CD4-positive, alpha-beta T cell treated with Interleukin-17A for 4 hours (primary cell): ENCODE data around the gene PRKCA.
"Not testable (repeated sequence)": the region's sequence is repeated elsewhere in the genome, so short reads cannot be mapped to it uniquely, and the experiment has no call there.

Source experiments
- DNase-seq: peaks from one replicate; pipeline ENCODE4 v3.0.0-alpha.2; 2020; ENCODE audit warnings: mixed read lengths

PRKCA gene

GRCh38 chr17:66447159-66447558 is 144.7 kb downstream of the PRKCA start:
- DNase-seq, result no peak

DNA sequence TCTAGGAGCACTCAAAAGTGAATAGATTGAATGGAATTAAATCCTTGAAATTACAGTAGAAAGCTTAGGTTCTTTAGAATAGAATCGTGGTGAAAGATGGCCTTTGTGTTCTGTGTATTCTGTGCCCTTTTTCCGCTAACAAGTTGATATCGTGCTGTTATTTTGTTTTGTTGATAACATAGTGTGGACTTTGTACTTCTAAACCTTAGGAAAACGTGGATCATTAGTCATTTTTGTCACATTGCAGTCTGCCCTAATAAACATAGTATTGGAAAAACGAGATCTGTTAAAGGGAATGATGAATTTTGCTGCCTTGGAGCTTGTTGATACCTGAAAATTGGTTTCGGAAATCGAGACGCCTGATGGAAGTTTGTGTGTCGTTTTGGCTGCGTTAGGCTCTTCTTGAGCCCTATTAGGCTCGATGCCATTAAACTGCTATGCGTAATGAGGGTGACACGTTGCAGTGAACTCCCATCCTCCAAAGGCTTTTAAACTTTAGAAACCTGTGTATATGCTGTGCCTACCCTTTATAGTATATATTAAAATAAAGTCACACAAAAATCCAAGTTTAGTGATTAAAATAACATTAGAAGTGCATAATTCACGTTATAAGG is 145.7 kb downstream of the PRKCA start:
- no peak for DNase-seq

DNA sequence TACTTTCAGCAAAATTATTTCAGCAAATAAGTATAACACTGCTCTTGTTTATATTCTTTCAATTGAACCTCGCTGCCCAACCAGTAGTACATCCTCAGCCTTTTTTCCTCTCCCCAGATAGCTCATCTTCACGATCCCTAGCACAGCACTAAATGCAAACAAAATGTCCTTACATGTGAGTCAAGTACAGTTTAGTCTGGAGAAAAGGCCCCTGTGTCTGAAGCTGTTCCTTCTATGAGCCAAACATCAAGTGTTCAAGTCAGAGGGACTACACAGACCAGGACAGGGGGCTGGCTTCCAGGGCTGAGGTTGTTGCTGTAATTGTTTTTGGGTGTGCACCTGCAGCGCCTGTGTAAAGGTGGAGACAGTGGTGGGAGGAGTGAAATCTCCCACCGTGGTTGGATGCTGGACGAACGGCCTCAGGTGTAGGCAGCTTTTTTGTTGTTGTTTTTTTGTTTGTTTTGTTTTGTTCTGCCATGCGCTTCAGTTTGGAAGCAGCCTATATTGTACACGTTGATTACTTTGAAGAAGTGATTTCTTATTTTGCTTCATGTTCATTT is 147.1 kb downstream of the PRKCA start:
- DNase-seq, result no peak

DNA sequence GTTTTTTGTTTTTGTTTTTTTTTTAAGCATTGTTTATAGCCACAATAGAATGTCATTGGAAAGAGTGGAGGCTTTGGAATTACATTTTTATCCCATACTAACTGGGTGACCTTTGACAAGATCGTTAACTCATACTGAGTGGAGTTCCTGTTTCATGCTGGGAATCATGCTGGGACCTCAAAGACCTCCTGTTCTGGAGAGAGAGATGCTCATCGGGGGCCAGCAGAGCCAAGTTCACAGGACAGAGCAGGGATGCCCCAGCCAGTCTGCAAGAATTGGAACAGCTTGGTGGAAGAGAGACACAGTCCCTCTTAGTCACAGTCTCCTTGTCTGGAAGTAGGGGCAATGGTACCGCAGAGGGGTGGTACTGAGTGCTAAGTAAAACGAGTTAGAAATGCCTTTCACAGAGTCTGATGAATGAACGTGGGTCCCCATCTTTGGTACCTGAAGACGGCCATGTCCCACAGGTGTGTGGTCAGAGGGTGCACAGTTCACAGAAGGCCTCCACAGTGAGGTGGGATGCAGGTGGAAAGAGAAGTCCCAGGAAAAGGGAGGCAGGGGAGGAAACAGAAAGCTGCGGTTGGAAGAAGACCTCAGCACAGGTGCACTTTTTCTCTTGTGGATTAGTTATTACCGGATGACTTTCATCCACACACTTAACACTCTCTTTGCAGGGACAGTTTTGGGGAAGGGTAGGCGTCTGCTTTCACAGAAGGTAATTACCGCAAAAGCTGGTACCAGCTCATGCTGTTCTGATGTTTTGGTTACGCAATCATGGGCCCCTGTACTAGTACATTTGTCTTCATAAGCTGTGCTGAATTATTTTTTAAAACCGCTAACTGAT is 147.8 kb downstream of the PRKCA start:
- DNase-seq, result no peak

DNA sequence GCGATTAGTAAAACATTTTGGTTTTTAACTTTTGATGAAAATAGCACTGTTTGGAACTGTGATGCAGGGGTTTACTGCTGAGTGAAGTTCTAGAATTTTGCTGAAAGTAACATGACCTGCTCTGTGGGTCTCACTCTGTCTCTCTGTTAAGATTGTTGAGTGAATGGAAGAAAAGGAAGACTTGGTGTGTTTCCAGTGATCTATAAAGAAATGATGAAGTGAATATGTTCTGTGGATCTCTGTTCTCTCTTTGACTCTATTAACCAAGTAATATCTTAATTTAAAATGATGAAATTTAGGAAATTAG is 148.4 kb downstream of the PRKCA start:
- no peak for DNase-seq

GRCh38 chr17:66451188-66452149 is 149.1 kb downstream of the PRKCA start:
- DNase-seq, result peak; percentile 14

DNA sequence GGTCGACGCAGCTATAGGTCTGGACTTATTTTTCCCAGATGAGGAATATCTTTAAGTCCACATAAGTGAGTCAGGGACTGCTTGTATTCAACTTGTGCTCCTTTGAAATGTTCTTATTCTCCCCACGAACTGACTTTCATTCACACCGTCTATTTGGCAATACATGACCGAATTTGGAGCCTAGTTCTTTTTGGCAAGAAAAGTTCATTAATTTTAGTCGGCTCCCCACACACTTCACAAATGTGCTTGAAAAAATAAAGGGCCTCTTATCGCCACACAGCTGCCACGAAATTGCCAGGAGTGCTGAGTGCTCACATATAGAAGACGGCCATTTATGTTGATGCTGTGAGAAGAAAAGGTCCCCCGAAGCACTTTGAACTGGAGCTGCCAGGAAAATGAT is 152.6 kb downstream of the PRKCA start:
- no peak for DNase-seq

- not testable (repeated sequence) for DNase-seq
These were observed 155.1 kb downstream of the PRKCA start for GRCh38 chr17:66457499-66457898.

DNA sequence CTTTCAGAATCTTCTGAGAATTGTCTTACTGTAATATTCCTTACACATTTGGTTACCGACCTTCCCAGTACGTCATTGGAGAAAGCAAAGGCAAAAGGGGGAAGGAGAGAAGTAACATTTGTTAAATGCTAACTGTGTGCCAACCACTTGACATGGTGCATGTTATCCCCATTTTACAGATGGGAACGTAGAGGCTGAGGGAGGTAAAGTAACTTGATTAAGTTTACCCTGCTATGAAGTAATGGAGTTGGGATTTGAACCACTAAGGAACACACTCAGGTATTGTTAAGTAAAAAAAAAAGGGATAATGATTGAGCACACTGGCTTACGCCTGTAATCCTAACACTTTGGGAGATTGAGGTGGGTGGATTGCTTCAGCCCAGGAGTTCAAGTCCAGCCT is 156.4 kb downstream of the PRKCA start:
- no peak for DNase-seq

DNA sequence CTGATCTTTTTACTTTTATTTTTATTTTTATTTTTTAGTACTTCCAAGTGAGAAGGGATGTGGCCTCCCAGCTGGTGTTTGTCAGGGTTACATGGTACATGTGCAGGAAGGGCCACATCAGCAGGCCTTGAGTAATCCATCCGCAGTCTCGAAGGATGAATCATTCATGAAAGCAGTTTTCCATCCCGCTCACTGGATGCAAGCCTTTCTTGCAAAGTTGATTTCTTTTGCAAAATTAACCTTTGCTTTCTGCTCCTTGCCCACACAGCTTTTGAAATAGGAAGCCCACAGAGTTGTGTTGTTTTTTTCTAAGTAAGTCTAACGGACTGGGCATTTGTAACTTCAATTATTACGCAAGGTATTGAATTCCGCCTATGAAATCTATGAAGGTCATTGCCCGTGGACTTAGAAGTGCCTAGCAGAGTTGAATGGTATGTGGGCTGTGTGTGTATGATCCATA is 157.4 kb downstream of the PRKCA start:
- DNase-seq, result peak; percentile 9

- DNase-seq, result no peak
These were observed 158.1 kb downstream of the PRKCA start for GRCh38 chr17:66460558-66460957.

GRCh38 chr17:66461343-66461995 is 159.1 kb downstream of the PRKCA start:
- no peak for DNase-seq

DNA sequence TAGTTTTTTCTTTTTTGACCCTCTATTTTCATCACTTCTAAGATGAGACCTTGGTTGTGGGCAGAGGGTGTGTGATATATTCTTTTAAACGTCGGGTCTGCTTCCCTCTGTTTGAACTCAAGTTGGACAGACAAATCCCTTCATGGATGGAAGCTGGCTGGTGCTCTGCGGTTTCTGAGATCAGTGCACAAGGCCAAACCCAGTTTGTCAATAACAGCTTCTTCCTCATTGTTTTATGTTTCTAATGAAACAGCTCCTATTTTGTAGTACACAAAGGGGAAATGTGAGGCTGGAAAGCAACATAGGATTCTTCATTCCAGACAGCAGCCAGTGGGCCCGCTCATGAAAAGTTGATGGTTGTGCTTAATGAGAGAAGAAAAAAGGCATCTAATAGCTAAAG is 159.6 kb downstream of the PRKCA start:
- DNase-seq, result no peak

DNA sequence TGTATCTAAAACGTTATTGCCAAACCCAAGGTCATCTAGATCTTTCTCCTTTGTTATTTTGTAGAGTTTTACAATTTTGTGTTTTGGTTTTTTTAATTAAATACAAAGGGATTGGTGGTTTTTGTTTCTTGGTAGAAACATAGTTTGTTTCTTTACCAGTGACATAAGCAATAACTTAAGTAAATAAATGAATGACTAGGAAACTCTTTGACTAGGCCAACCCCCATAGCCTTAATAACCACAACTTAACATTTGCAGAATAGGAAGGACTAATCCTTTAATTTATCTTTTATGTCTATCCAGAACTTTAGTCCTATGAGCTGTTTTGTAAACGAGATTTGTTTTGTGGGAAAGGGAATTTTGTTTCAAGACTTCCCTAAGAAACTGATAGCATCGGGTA is 162.5 kb downstream of the PRKCA start:
- no peak for DNase-seq

DNA sequence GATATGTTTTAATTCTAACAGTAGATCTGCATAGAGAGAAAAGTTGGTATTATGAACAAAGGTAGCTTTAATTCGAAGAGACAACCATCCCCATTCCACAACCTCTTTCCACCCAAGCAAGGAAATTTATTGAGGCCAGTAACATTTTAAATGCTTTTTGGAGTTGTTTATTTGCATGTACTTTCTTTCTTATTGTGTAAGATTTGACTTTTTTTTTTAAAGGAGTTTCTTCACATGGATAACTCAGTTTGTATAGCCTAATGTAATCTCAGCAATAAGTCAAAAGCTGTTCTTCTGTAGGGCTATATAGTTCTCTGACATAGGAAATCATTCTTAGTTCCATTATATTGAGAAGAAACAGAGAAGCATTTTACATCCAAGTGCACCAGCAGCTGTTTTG is 163.3 kb downstream of the PRKCA start:
- DNase-seq, result no peak

- no peak for DNase-seq
These were observed 163.8 kb downstream of the PRKCA start for GRCh38 chr17:66466106-66466820.

GRCh38 chr17:66466840-66467367 is 164.5 kb downstream of the PRKCA start:
- peak; percentile 13 for DNase-seq

GRCh38 chr17:66467766-66468165 is 165.4 kb downstream of the PRKCA start:
- no peak for DNase-seq

DNA sequence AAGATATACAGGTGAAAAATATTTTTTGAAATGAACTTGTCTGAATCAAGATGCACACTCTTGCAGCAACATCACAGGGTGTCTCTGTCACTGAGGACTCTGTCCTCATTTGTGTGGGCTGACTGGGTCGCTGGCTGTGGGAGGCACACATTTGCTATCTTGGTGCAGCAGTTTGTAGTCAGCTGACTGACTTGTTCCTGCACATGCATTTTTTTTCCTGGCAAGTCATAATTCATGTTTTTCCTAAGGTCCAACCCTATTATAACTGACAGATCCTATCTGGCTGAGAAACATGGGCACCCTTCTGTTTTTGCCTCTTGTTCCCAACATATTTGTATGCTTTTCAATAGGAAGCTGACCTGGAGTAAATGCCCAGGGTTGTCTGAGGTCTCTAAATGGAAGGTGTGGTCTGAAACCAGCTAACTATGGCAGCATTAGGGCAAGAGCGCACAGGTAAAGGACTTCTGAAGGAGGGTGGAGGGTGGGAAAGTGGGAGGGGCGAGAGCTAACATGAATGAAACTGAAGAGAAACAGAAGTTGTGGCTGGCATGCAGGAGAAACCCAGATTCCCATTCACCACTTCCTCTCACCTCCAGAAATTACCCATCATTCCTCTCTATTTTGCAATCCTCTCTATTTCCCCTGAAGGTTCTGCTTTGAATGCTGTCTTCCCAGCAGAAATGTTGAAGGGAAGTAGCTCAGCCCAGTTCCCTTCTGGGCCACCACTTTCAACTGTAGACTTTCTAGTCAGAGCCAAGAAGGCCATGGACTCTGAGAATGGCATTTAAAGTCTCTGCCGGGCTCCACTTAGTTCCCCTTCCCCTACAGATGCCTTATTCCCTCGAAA is 166.1 kb downstream of the PRKCA start:
- peak; percentile 9 for DNase-seq

DNA sequence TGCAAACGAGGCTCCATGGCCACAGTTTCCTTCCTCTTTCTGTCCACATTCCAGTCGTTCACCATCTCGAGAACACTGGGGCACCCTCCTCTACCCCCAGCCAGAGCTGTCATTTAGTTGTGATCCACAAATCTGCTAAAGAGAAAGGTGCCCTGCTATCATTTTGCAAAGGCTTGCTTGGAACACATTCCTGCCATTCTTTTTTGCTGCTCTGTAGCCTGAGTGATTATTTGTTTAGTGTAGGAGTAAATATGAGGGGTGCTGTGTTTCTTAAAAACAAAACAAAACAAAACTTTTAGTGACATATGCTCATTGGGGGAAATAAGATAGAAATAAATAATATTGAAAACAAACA is 166.7 kb downstream of the PRKCA start:
- no peak for DNase-seq

GRCh38 chr17:66469461-66469860 is 167.0 kb downstream of the PRKCA start:
- DNase-seq, result no peak
